Panc1 (cell line): ENCODE data around the gene HID1.

Source experiments
- CTCF ChIP-seq: fragments of 450-650 bp; IDR thresholded peaks from 2 replicates; pipeline ENCODE4 v1.5.1; 2017; ENCODE audit warnings: mild to moderate bottlenecking
- POLR2AphosphoS5 ChIP-seq: IDR thresholded peaks from 2 replicates; pipeline ENCODE4 v1.6.1; 2012; ENCODE audit warnings: mild to moderate bottlenecking, low read depth, low read length, moderate library complexity
- REST ChIP-seq, 2 experiments: IDR thresholded peaks; 2 replicates each; pipeline ENCODE4 v1.6.1; 2011 to 2012; ENCODE audit warnings: low read depth in 2 of 2, control low read depth in 1 of 2, low read length in 1 of 2, mild to moderate bottlenecking in 1 of 2, moderate library complexity in 1 of 2; ENCODE audit not compliant: insufficient read depth in 1 of 2
- SIN3A ChIP-seq: IDR thresholded peaks from 2 replicates; pipeline ENCODE4 v1.6.1; 2012; ENCODE audit warnings: low read depth, mild to moderate bottlenecking, low read length, moderate library complexity, borderline replicate concordance; ENCODE audit not compliant: insufficient read depth
- TCF7L2 ChIP-seq: IDR thresholded peaks from 2 replicates; pipeline ENCODE4 v1.6.1; 2011; ENCODE audit warnings: mild to moderate bottlenecking, low read depth, low read length, inconsistent platforms

- TF ChIP-seq CTCF, result no peak
- TF ChIP-seq POLR2AphosphoS5, result no peak
- no peak for TF ChIP-seq REST (IDR thresholded peaks at IDR 0.05; ENCODE audit: insufficient read depth in 1 of 2, low read depth in 2 of 2, low read length in 1 of 2)
- no peak for TF ChIP-seq TCF7L2
- TF ChIP-seq SIN3A, result no peak
Observed at GRCh38 chr17:74901353-74902135, 71.0 kb downstream of the HID1 start.
